ENCODE data around the gene AJAP1.

DNA sequence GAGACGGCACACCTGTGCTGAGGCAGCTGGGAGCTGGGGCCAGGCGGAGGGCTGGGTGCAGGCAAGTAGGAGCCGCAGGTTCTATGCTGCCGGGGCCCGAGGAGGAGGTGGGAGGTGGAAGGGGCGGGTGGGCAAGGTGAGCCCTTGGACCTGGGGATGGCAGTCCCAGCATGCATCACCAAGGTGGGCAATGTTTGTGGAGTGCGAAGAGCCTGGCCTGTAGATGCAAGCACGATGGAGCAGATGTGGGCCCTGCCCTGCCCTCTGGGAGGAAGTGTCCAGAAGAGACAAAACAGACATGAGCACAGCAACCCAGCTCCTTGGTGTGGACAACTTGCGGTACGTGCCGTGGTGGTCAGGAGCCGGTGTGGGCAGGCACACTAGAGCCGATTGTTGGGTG lies 28.3 kb upstream of the AJAP1 start:
- TF ChIP-seq EZH2phosphoT487 (IDR thresholded peaks at IDR 0.05; ENCODE audit: low read length), result no peak
- TF ChIP-seq, protein P1, sequence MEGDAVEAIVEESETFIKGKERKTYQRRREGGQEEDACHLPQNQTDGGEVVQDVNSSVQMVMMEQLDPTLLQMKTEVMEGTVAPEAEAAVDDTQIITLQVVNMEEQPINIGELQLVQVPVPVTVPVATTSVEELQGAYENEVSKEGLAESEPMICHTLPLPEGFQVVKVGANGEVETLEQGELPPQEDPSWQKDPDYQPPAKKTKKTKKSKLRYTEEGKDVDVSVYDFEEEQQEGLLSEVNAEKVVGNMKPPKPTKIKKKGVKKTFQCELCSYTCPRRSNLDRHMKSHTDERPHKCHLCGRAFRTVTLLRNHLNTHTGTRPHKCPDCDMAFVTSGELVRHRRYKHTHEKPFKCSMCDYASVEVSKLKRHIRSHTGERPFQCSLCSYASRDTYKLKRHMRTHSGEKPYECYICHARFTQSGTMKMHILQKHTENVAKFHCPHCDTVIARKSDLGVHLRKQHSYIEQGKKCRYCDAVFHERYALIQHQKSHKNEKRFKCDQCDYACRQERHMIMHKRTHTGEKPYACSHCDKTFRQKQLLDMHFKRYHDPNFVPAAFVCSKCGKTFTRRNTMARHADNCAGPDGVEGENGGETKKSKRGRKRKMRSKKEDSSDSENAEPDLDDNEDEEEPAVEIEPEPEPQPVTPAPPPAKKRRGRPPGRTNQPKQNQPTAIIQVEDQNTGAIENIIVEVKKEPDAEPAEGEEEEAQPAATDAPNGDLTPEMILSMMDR (IDR thresholded peaks at IDR 0.05; ENCODE audit: low read length), result no peak

Measured in MM.1S (cell line).